GM13977 (cell line): ENCODE data around the gene MESD.

Source experiments
- DNase-seq: peaks from one replicate; pipeline ENCODE4 v3.0.0; 2012; ENCODE audit warnings: low spot score
- CTCF ChIP-seq: IDR thresholded peaks from 2 replicates; pipeline ENCODE4 v1.5.1; 2012; ENCODE audit warnings: mild to moderate bottlenecking, control low read depth; ENCODE audit not compliant: insufficient read depth; ENCODE audit errors: extremely low read depth, missing control alignments
- in situ Hi-C: fragments of 300-500 bp; cut with MboI; formaldehyde crosslinking; loops from one replicate; pipeline ENCODE4 v1.12.0; 2022; ENCODE audit warnings: low sequenced_read_pairs, low pct_unique_long_range_greater_than_20kb, mixed read lengths, inconsistent platforms; ENCODE audit not compliant: unreplicated experiment

The MESD gene

GRCh38 chr15:80937718-80938117, 51.9 kb downstream of the MESD start:
- in situ Hi-C loops = no loop called here
- DNase-seq = no peak
- no peak for TF ChIP-seq CTCF

GRCh38 chr15:80936288-80937078, 53.1 kb downstream of the MESD start:
- in situ Hi-C loops = no loop called here
- no peak for TF ChIP-seq CTCF
- DNase-seq = no peak

GRCh38 chr15:80934761-80935221, 54.8 kb downstream of the MESD start:
- in situ Hi-C loops = no loop called here
- no peak for DNase-seq
- no peak for TF ChIP-seq CTCF

DNA sequence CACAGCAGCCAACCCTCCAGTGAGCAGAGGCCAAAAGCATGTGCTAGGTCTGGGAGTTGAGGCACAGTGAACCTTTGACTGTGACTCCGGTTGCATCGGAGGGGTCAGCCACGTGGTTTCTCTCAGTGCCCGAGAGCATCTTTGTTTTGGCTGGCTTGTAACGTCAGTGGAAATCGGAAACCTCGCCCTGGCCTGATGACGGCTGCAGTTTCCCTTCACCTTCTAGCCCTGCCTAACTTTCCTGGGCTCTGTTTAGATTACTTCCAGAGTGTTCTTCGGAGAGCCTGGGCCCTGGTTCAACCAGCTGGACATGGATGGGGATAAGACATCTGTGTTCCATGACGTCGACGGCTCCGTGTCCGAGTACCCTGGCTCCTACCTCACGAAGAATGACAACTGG, 56.6 kb downstream of the MESD start:
- no peak for TF ChIP-seq CTCF
- in situ Hi-C loops = no loop called here
- DNase-seq = no peak

GRCh38 chr15:80932513-80932815, 57.2 kb downstream of the MESD start:
- in situ Hi-C loops = no loop called here
- DNase-seq = no peak
- TF ChIP-seq CTCF = no peak

DNA sequence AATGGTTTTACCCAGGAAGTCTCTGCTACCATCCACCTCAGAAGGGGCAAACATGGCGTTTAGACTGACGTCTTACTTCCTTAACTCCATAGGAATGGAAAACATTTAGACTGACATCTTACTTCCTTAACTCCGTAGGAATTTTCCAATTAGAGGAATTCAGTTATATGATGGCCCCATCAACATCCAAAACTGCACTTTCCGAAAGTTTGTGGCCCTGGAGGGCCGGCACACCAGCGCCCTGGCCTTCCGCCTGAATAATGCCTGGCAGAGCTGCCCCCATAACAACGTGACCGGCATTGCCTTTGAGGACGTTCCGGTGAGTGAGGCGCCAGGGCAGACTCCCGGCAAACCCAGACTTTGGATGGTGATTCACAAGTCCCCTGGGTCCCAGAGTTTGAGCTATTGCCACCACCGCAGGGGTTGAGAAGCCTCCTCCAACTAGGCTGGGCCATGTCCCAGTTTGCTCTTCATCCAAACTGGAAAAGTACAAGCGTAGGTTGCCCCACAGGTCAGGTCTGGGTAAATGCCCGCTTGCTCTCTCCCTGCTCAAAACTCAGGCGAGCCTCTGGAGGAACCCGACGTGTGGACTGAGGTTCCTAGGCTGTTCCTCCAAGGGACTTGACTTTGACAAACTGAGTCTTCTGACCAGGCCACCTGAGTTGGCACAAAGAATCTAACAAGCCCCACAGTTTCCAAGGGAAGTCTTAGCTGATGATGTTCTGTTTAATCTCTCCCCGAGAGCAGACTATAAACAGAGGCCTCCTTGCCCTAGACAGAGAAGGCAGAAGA, 57.7 kb downstream of the MESD start:
- DNase-seq = no peak
- in situ Hi-C loops = no loop called here

More for the DNA sequence above, 57.7 kb downstream of the MESD start:
- no peak for TF ChIP-seq CTCF
